Neural cell (in vitro differentiated cells): ENCODE data around the gene IREB2. TPM values are rescaled to one million over a fixed set of nuclear protein-coding genes. Genes with fewer than 3 reads are reported as not detected.

Experiments used
- H2AFZ ChIP-seq: fragments of 200-600, 300-800 bp; sonication (generic), shearing (Covaris generic); 2 replicates; pipeline ENCODE4 v1.6.0; 2014; ENCODE audit warnings: low read depth, mild to moderate bottlenecking, antibody characterized with exemption, low read length, moderate library complexity
- H3F3A ChIP-seq: fragments of 200-600 bp; shearing (Covaris generic); 2 replicates; pipeline ENCODE4 v1.6.1; 2016; ENCODE audit warnings: mild to moderate bottlenecking, moderate library complexity, mixed read lengths, antibody characterized with exemption, low read length; ENCODE audit not compliant: insufficient read depth, poor library complexity, severe bottlenecking
- H3K27ac ChIP-seq: fragments of 200-600, 300-800 bp; sonication (generic), shearing (Covaris generic); 2 replicates; pipeline ENCODE4 v1.5.1; 2014; ENCODE audit warnings: mild to moderate bottlenecking, low read length, moderate library complexity
- H3K27me3 ChIP-seq: fragments of 300-800, 200-600 bp; sonication (generic), shearing (Covaris generic); 2 replicates; pipeline ENCODE4 v1.6.0; 2014; ENCODE audit warnings: mild to moderate bottlenecking, low read depth, low read length, moderate library complexity; ENCODE audit not compliant: insufficient read depth
- H3K36me3 ChIP-seq: fragments of 300-800, 200-600 bp; sonication (generic), shearing (Covaris generic); 2 replicates; pipeline ENCODE4 v1.5.1; 2014; ENCODE audit warnings: mild to moderate bottlenecking, antibody characterized with exemption, low read length, moderate library complexity; ENCODE audit not compliant: insufficient read depth
- H3K4me2 ChIP-seq: fragments of 300-800, 200-600 bp; sonication (generic), shearing (Covaris generic); 2 replicates; pipeline ENCODE4 v1.6.0; 2014; ENCODE audit warnings: mild to moderate bottlenecking, low read length
- H3K4me3 ChIP-seq: fragments of 300-800, 200-600 bp; sonication (generic), shearing (Covaris generic); 2 replicates; pipeline ENCODE4 v1.5.1; 2014; ENCODE audit warnings: mild to moderate bottlenecking, low read length, moderate library complexity
- H3K79me2 ChIP-seq: fragments of 200-600 bp; shearing (Covaris generic); replicated peaks from 2 replicates; pipeline ENCODE4 v1.6.0; 2014; ENCODE audit warnings: mild to moderate bottlenecking, low read length, moderate library complexity; ENCODE audit not compliant: insufficient read depth
- H3K9ac ChIP-seq: fragments of 300-800, 200-600 bp; sonication (generic), shearing (Covaris generic); 2 replicates; pipeline ENCODE4 v1.6.1; 2016; ENCODE audit warnings: mild to moderate bottlenecking, low read length, mixed read lengths
- H3K9me2 ChIP-seq: fragments of 200-600 bp; shearing (Covaris generic); 2 replicates; pipeline ENCODE4 v1.6.1; 2016; ENCODE audit warnings: mild to moderate bottlenecking, low read length, mixed read lengths; ENCODE audit not compliant: insufficient read depth
- H3K9me3 ChIP-seq: fragments of 200-600, 300-800 bp; sonication (generic), shearing (Covaris generic); 2 replicates; pipeline ENCODE4 v1.6.1; 2016; ENCODE audit warnings: mild to moderate bottlenecking, mixed run types, low read length, moderate library complexity, mixed read lengths
- H4K20me1 ChIP-seq: fragments of 200-600 bp; shearing (Covaris generic); 2 replicates; pipeline ENCODE4 v1.6.1; 2016; ENCODE audit warnings: mild to moderate bottlenecking, mixed run types; ENCODE audit not compliant: insufficient read depth
- EP300 ChIP-seq: fragments of 450-650 bp; conservative IDR thresholded peaks from 2 replicates; pipeline ENCODE4 v1.6.1; 2014; ENCODE audit warnings: antibody characterized with exemption, mild to moderate bottlenecking, moderate library complexity; ENCODE audit not compliant: poor library complexity, severe bottlenecking
- EZH2 ChIP-seq: fragments of 200-600, 300-800 bp; shearing (Covaris generic), sonication (generic); IDR thresholded peaks from 2 replicates; pipeline ENCODE4 v1.6.1; 2014; ENCODE audit warnings: antibody characterized with exemption, low read length, borderline replicate concordance, mild to moderate bottlenecking; ENCODE audit not compliant: insufficient read depth, poor library complexity, severe bottlenecking
- MXI1 ChIP-seq: fragments of 450-650 bp; conservative IDR thresholded peaks from 2 replicates; pipeline ENCODE4 v1.6.1; 2014; ENCODE audit warnings: antibody characterized with exemption, mild to moderate bottlenecking; ENCODE audit not compliant: poor library complexity, severe bottlenecking
- POLR2AphosphoS5 ChIP-seq: IDR thresholded peaks from 2 replicates; pipeline ENCODE4 v1.6.1; 2012
- RAD21 ChIP-seq: fragments of 450-650 bp; conservative IDR thresholded peaks from 2 replicates; pipeline ENCODE4 v1.6.1; 2014; ENCODE audit warnings: antibody characterized with exemption, mild to moderate bottlenecking, moderate library complexity
- SMC3 ChIP-seq: fragments of 450-650 bp; conservative IDR thresholded peaks from 2 replicates; pipeline ENCODE4 v1.6.1; 2014; ENCODE audit warnings: antibody characterized with exemption, mild to moderate bottlenecking, moderate library complexity; ENCODE audit not compliant: poor library complexity
- TAF1 ChIP-seq: IDR thresholded peaks from 2 replicates; pipeline ENCODE4 v1.6.1; 2012; ENCODE audit warnings: low read depth
- polyA plus RNA-seq: library from polyadenylated mRNA; depleted of rRNA; stranded (reverse); fragments of >200 nt; gene quantifications from 2 replicates; pipeline ENCODE4 v1.2.3, GENCODE V29; 2014
- TF ChIP-seq, protein P1 (sequence below): fragments of 450-650 bp; IDR thresholded peaks from 2 replicates; pipeline ENCODE4 v1.5.1; 2014; ENCODE audit warnings: antibody characterized with exemption, mild to moderate bottlenecking, moderate library complexity; ENCODE audit not compliant: poor library complexity, severe bottlenecking
- TF ChIP-seq, protein P2 (sequence below): IDR thresholded peaks from 2 replicates; pipeline ENCODE4 v1.6.1; 2012; ENCODE audit warnings: borderline replicate concordance

The IREB2 gene
- polyA plus RNA-seq, 1 donor from 2014 or later, result 45.5 TPM

DNA sequence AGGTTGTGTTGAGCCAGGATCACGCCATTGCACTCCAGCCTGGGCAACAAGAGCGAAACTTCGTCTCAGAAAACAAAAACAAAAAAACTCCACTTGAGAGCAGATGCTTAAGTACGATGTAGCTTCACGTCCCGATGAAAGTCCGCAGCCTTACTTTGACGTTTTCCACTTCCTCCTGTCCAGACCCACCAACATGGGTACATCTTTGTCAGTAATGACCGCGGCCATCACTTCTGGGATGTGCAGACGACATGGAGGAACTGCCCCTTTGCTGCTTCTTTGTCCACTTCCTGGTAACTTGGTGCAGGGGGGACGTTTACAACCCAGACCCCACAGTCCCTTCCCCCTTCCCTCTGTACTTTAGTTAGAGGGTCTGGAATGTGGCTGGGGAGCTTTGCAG, 49.2 kb upstream of the IREB2 start:
- Histone ChIP-seq H3K9me2 (no peaks in the 10 kb centered on the region), H3K36me3 (no peaks in the 10 kb centered on the region), H3K9me3 (no peaks in the 10 kb centered on the region), H3K4me2 (no peak overlapping the region), H3F3A (no peaks in the 10 kb centered on the region), H3K27me3 (no peaks in the 10 kb centered on the region), H3K4me3 (no peak overlapping the region), H2AFZ (no peak overlapping the region), H4K20me1 (no peaks in the 10 kb centered on the region), H3K79me2 (no peaks in the 10 kb centered on the region), H3K27ac (no peak overlapping the region), H3K9ac (no peak overlapping the region)
- TF ChIP-seq RAD21, result no peak
- TF ChIP-seq EP300, result no peak
- no peak for TF ChIP-seq MXI1
- no peak for TF ChIP-seq EZH2

DNA sequence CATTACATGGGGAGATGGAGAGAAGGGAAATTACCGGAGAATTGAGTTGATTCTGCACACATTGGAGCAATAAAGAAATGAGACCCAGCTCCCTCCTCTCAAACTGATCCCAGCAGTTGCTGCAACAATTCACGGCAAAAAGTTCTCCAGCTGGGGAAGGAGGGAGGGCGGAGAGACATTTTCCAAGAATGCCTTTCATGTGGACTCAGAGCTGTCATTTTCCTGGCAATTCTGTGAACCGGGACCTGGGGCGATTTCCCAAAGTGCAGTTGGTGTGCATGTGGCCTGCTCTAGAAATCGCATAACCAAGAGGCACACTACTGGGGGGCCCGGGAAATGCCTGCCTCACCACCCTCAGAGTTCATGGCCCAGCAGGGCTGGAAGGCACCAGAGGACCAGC, 48.7 kb upstream of the IREB2 start:
- no peaks in the 10 kb centered on the region for H3K9me3 ChIP-seq
- no peaks in the 10 kb centered on the region for H3K27me3 ChIP-seq
- no peaks in the 10 kb centered on the region for H3K36me3 ChIP-seq
- no peak overlapping the region for H3K27ac ChIP-seq
- no peak overlapping the region for H3K4me2 ChIP-seq
- no peaks in the 10 kb centered on the region for H3K79me2 ChIP-seq
- H3F3A ChIP-seq, result no peaks in the 10 kb centered on the region
- no peak overlapping the region for H3K9ac ChIP-seq
- H3K9me2 ChIP-seq, result no peaks in the 10 kb centered on the region
- TF ChIP-seq, protein P1, sequence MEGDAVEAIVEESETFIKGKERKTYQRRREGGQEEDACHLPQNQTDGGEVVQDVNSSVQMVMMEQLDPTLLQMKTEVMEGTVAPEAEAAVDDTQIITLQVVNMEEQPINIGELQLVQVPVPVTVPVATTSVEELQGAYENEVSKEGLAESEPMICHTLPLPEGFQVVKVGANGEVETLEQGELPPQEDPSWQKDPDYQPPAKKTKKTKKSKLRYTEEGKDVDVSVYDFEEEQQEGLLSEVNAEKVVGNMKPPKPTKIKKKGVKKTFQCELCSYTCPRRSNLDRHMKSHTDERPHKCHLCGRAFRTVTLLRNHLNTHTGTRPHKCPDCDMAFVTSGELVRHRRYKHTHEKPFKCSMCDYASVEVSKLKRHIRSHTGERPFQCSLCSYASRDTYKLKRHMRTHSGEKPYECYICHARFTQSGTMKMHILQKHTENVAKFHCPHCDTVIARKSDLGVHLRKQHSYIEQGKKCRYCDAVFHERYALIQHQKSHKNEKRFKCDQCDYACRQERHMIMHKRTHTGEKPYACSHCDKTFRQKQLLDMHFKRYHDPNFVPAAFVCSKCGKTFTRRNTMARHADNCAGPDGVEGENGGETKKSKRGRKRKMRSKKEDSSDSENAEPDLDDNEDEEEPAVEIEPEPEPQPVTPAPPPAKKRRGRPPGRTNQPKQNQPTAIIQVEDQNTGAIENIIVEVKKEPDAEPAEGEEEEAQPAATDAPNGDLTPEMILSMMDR, result no peak
- TF ChIP-seq MXI1, result no peak
- H2AFZ ChIP-seq, result no peak overlapping the region
- no peaks in the 10 kb centered on the region for H4K20me1 ChIP-seq
- no peak overlapping the region for H3K4me3 ChIP-seq

DNA sequence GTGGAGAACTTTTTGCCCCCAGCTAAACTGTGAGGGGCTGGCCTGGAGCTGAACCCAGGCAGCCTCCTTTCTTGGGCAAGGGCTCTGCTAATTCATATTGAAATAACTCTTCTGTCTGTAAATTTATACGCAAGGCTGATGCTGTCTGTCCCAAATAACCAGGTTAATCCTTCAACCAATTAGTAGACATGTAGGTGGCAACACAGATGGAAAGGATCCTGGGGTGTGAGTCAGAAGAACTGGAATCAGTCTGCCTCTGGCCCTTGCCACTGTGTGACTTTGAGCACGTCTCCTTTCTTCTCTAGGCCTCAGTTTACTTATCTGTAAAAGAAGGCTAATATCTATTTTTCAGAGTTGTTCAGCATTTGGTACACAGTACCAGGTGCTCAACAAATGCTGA, 48.3 kb upstream of the IREB2 start:
- Histone ChIP-seq H3F3A (no peaks in the 10 kb centered on the region), H3K36me3 (no peaks in the 10 kb centered on the region), H3K27me3 (no peaks in the 10 kb centered on the region), H3K9me3 (no peaks in the 10 kb centered on the region), H3K27ac (no peak overlapping the region), H3K9ac (no peak overlapping the region), H4K20me1 (no peaks in the 10 kb centered on the region), H3K4me3 (no peak overlapping the region), H3K4me2 (no peak overlapping the region), H3K79me2 (no peaks in the 10 kb centered on the region), H2AFZ (no peak overlapping the region), H3K9me2 (no peaks in the 10 kb centered on the region)
- TF ChIP-seq EZH2 (no peak), MXI1 (no peak), SMC3 (no peak), RAD21 (no peak), POLR2AphosphoS5 (no peak), TAF1 (no peak), EP300 (no peak)
- TF ChIP-seq, protein P2, sequence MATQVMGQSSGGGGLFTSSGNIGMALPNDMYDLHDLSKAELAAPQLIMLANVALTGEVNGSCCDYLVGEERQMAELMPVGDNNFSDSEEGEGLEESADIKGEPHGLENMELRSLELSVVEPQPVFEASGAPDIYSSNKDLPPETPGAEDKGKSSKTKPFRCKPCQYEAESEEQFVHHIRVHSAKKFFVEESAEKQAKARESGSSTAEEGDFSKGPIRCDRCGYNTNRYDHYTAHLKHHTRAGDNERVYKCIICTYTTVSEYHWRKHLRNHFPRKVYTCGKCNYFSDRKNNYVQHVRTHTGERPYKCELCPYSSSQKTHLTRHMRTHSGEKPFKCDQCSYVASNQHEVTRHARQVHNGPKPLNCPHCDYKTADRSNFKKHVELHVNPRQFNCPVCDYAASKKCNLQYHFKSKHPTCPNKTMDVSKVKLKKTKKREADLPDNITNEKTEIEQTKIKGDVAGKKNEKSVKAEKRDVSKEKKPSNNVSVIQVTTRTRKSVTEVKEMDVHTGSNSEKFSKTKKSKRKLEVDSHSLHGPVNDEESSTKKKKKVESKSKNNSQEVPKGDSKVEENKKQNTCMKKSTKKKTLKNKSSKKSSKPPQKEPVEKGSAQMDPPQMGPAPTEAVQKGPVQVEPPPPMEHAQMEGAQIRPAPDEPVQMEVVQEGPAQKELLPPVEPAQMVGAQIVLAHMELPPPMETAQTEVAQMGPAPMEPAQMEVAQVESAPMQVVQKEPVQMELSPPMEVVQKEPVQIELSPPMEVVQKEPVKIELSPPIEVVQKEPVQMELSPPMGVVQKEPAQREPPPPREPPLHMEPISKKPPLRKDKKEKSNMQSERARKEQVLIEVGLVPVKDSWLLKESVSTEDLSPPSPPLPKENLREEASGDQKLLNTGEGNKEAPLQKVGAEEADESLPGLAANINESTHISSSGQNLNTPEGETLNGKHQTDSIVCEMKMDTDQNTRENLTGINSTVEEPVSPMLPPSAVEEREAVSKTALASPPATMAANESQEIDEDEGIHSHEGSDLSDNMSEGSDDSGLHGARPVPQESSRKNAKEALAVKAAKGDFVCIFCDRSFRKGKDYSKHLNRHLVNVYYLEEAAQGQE, result no peak
- TF ChIP-seq, protein P1, result no peak
